ENCODE data around the gene SELENOI.
"Not testable (repeated sequence)": the region's sequence is repeated elsewhere in the genome, so short reads cannot be mapped to it uniquely, and the experiment has no call there.

The SELENOI gene

GRCh38 chr2:26359886-26360473 is 14.0 kb downstream of the SELENOI start:
- DNase-seq = no peak

- no peak for DNase-seq
Observed at GRCh38 chr2:26363323-26363722, 17.4 kb downstream of the SELENOI start.

GRCh38 chr2:26363958-26364357 is 18.0 kb downstream of the SELENOI start:
- no peak for DNase-seq

GRCh38 chr2:26364669-26365068 is 18.7 kb downstream of the SELENOI start:
- DNase-seq = no peak

GRCh38 chr2:26366957-26367356 is 21.0 kb downstream of the SELENOI start:
- no peak for DNase-seq

- not testable (repeated sequence) for DNase-seq
Observed at GRCh38 chr2:26369664-26370063, 23.7 kb downstream of the SELENOI start.

GRCh38 chr2:26370909-26371308 is 25.0 kb downstream of the SELENOI start:
- DNase-seq = not testable (repeated sequence)

- no peak for DNase-seq
Observed at GRCh38 chr2:26376799-26377198, 30.9 kb downstream of the SELENOI start.

- no peak for DNase-seq
Observed at GRCh38 chr2:26380281-26380680, 34.3 kb downstream of the SELENOI start.

- DNase-seq = no peak
Observed at GRCh38 chr2:26382564-26382963, 36.6 kb downstream of the SELENOI start.

GRCh38 chr2:26384183-26384582 is 38.2 kb downstream of the SELENOI start:
- no peak for DNase-seq

- no peak for DNase-seq
Observed at GRCh38 chr2:26384597-26384996, 38.7 kb downstream of the SELENOI start.

GRCh38 chr2:26387189-26387588 is 41.2 kb downstream of the SELENOI start:
- no peak for DNase-seq

GRCh38 chr2:26394694-26395093 is 48.8 kb downstream of the SELENOI start:
- DNase-seq = no peak

GRCh38 chr2:26395394-26395793 is 49.5 kb downstream of the SELENOI start:
- DNase-seq = no peak

GRCh38 chr2:26396734-26397298 is 50.9 kb downstream of the SELENOI start:
- no peak for DNase-seq

GRCh38 chr2:26399771-26400376 is 53.9 kb downstream of the SELENOI start:
- no peak for DNase-seq

GRCh38 chr2:26400723-26401122 is 54.8 kb downstream of the SELENOI start:
- DNase-seq = no peak

GRCh38 chr2:26401739-26402541 is 56.0 kb downstream of the SELENOI start, which contains the start of gene DRC1:
Gene DRC1 (plus strand): TSS chr2:26401920. CDS start chr2:26401990, 70 bp downstream.
- no peak for DNase-seq

- DNase-seq = no peak
Observed at GRCh38 chr2:26407526-26407925, 61.6 kb downstream of the SELENOI start.

- no peak for DNase-seq
Observed at GRCh38 chr2:26409785-26410184, 63.8 kb downstream of the SELENOI start.

GRCh38 chr2:26410764-26411243 is 64.9 kb downstream of the SELENOI start:
- no peak for DNase-seq

GRCh38 chr2:26411419-26411818 is 65.5 kb downstream of the SELENOI start:
- no peak for DNase-seq

All from activated naive CD4-positive, alpha-beta T cell (primary cell).